ENCODE data around the gene TMEM121B. TPM values are rescaled to one million over a fixed set of nuclear protein-coding genes. Genes with fewer than 3 reads are reported as not detected.

The TMEM121B gene
- total RNA-seq, 2 donors from 2014 or later = 0.26 TPM; not detected in 1

DNA sequence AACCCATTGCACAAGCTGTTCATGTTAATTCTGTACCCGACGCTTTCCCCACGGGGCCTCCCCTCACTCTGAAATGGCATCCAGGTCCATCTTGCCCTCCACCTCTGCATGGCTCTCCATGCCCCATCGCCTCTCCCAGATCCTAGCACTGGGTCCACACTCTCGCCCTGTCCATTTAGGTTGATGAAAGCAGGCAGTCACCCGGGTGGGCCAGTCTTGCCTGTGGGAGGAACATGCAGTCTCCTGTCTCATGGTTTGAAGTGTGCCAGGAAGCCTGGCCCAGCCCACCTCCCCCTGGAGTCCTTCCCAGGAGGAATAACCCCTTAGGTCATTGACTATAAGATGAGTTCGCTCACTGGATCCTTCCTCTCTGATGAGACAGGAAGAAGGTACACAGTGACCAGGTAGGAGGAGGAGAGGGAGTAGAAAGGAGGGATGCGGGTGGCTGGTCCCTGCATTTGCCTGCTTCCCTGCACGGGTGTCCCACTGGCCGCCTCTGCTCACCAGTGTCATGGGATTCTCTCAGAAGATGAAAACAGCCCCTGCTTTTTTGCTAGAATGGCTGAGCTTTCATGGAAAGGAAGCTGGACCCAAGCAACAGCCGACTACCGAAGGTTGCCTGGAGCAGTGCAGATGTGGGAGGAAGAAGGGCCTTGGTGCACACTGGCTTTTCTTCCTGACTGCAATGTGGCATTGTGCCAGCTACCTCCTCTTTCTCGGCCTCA lies 6.8 kb downstream of the TMEM121B start:
- TF ChIP-seq, protein P1, sequence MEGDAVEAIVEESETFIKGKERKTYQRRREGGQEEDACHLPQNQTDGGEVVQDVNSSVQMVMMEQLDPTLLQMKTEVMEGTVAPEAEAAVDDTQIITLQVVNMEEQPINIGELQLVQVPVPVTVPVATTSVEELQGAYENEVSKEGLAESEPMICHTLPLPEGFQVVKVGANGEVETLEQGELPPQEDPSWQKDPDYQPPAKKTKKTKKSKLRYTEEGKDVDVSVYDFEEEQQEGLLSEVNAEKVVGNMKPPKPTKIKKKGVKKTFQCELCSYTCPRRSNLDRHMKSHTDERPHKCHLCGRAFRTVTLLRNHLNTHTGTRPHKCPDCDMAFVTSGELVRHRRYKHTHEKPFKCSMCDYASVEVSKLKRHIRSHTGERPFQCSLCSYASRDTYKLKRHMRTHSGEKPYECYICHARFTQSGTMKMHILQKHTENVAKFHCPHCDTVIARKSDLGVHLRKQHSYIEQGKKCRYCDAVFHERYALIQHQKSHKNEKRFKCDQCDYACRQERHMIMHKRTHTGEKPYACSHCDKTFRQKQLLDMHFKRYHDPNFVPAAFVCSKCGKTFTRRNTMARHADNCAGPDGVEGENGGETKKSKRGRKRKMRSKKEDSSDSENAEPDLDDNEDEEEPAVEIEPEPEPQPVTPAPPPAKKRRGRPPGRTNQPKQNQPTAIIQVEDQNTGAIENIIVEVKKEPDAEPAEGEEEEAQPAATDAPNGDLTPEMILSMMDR (IDR thresholded peaks at IDR 0.05) = no peak
- no peak for TF ChIP-seq POLR2A (IDR thresholded peaks at IDR 0.05)
- 64 to 77% methylated on average over 13 of the region's 13 CpGs for WGBS, 2 donors
- Histone ChIP-seq H3K36me3 (replicated peaks in 1 of 2; ENCODE audit: insufficient read depth in 1 of 2, low read depth in 2 of 2) (no peaks in the 10 kb centered on the region), H3K4me3 (no peak overlapping the region), H3K27ac (no peak overlapping the region), H3K4me1 (no peaks in the 10 kb centered on the region), H3K9me3 (no peaks in the 10 kb centered on the region), H3K27me3 (no peaks in the 10 kb centered on the region)
- ATAC-seq = no peak
- no peak for DNase-seq
- intact Hi-C loops (cut with DNase I) = no loop called here

DNA sequence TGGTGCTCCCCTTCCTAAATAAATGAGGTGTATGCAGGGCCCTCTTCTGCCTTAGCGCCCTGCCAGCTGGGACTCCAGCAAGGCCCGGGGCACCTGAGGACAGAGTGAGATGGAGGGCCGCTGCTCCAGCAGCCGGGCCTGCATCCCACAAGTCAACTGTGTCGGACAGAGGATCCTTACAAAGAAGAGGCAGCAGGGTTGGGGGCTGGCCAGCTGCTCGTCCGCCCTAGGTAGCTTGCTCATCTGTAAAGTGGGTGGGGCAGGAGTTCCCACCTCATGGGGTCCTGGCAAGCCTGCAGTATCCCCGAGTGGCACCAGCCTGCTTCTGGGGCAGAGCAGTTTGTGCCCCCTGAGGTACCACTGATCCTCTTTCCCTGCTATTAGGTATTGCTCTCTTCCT lies 7.6 kb downstream of the TMEM121B start:
- Histone ChIP-seq H3K27me3 (no peaks in the 10 kb centered on the region), H3K27ac (no peak overlapping the region), H3K9me3 (no peaks in the 10 kb centered on the region), H3K4me3 (no peak overlapping the region), H3K36me3 (replicated peaks in 1 of 2; ENCODE audit: insufficient read depth in 1 of 2, low read depth in 2 of 2) (peaks cover 3 to 5% of the 10 kb centered on the region in 2 donors), H3K4me1 (no peaks in the 10 kb centered on the region)
- ATAC-seq = no peak
- no peak for DNase-seq
- intact Hi-C loops (cut with DNase I) = no loop called here
- TF ChIP-seq, protein P1 (IDR thresholded peaks at IDR 0.05) = no peak
- no peak for TF ChIP-seq POLR2A (IDR thresholded peaks at IDR 0.05)
- 61 to 63% methylated on average over 3 to 8 of the region's 8 CpGs for WGBS, 2 donors

DNA sequence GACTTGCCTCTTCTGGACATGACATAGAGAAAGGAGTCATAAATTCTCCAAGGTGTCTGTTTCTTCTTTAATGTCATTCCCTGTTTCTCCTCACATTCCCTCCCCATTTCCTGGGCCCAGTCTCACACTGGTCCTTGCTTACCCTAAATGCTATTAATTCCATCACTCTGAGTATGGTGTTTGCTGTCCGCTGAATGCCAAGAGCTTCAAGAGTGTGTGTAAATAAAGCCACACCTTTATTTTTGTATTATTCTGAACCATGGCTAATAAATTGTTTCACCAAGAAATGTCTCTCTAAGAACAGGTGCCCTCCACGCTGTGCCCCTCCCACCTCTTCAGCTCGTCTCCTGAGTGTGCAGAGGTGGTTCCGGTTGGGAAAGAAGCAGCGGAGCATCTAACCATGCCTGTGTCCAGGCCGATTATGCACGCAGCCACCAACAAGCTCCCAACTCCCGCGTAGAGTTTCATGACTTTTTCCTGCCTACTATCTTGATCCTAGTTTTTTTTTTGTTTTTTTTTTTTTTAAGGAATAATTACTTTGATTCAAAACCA lies 8.6 kb downstream of the TMEM121B start:
- Histone ChIP-seq H3K4me1 (no peaks in the 10 kb centered on the region), H3K9me3 (no peaks in the 10 kb centered on the region), H3K4me3 (no peak overlapping the region), H3K27me3 (no peaks in the 10 kb centered on the region), H3K36me3 (replicated peaks in 1 of 2; ENCODE audit: insufficient read depth in 1 of 2, low read depth in 2 of 2) (peaks cover 8% of the 10 kb centered on the region in 2 donors), H3K27ac (no peak overlapping the region)
- intact Hi-C loops (cut with DNase I) = no loop called here
- no peak for ATAC-seq
- WGBS, 2 donors = 57 to 76% methylated on average over 9 of the region's 9 CpGs
- TF ChIP-seq POLR2A (IDR thresholded peaks at IDR 0.05) = no peak
- TF ChIP-seq, protein P1 (IDR thresholded peaks at IDR 0.05) = no peak
- DNase-seq = no peak

DNA sequence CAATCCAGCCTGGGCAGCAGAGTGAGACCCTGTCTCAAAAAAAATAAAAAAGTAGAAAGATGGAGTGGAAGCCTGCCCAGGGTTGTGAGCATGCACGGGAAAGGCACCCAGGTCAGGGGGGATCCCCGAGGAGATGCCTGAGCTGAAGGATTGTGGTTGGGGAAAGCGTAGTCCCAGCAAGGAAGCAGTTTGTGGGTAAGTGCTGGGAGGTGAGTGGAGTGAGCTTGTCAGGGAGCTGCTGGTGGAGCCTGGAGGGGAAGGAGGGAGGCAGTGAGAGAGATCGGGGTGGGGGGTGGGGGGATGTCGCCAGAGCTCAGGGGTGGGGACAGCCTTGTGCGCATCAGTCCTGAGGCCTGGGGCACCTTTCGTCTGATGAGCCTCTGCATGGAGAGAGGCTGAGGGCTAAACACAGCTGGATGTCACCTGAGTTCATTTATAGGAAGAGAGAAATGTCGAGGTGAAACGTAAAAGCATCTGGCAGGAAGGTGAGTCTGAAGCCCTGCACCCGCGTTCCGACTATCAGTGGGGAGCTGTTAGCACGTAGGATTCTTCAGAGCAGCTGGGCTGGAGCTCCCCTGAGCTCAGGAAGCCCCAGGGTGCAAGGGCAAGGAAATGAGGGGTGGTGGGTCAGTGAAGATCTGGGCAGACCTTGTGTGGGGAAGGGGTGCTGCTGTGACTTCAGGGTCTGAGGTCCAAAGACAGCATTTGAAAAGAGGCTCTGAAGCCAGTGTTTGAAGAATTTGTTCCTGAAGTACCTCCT lies 10.2 kb downstream of the TMEM121B start:
- intact Hi-C loops (cut with DNase I) = no loop called here
- ATAC-seq (no peak), DNase-seq (no peak)
- H3K27me3 ChIP-seq = no peaks in the 10 kb centered on the region
- H3K27ac ChIP-seq = no peak overlapping the region
- no peak for TF ChIP-seq POLR2A (IDR thresholded peaks at IDR 0.05)
- TF ChIP-seq, protein P1 (IDR thresholded peaks at IDR 0.05) = no peak
- 78 to 89% methylated on average over 12 to 13 of the region's 13 CpGs for WGBS, 2 donors
- peaks cover 8% of the 10 kb centered on the region in 2 donors for H3K36me3 ChIP-seq (replicated peaks in 1 of 2; ENCODE audit: insufficient read depth in 1 of 2, low read depth in 2 of 2)
- no peaks in the 10 kb centered on the region for H3K4me1 ChIP-seq
- no peak overlapping the region for H3K4me3 ChIP-seq
- H3K9me3 ChIP-seq = no peaks in the 10 kb centered on the region

All from body of pancreas (tissue), 4 donors.